ENCODE measurements around the gene NUDT16.
"Not testable (repeated sequence)": the region's sequence is repeated elsewhere in the genome, so short reads cannot be mapped to it uniquely, and the experiment has no call there.

NUDT16 gene

DNA sequence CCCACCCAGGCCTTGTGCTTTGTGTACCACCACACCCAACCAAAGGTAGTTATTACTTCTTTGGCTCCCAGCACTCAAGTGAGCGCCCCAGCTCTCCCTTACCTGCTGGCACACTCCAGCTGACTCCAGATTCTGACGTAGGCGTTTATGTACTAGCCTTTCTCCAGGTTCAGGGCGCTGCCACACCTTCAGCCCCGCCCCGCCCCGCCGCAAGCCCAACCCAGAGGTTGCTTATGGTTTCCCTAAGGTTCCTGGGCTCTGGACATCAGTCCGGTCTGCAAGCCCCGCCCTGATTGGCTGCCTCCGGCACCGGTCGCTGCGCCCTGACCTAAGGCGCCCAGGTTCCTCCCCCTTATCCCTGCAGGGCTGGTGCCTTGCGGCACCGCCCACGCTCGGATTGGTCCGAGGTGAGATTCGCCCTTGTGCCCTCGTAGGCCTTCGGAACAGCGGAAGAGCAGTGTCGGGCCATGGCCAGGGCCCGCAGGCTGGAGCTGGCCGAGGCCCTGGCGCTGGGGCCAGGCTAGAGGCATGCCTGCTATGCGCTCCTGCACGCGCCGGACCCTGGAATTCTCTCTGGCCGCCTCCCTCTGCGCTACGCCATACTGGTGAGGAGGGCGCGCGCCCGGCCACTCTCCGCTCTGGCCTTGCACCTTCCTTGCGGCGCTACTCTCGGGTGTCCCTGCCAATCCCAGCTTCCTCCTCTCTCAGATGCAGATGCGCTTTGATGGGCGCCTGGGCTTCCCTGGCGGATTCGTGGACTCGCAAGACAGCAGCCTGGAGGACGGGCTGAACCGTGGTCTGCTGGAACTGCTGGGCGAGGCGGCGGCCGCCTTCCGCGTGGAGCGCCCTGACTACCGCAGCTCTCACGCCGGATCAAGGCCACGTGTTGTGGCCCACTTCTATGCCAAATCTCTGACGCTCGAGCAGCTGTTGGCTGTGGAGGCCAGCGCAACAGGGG, 19.8 kb upstream of the NUDT16 start:
- Mint-ChIP-seq H3K27me3 (ENCODE audit: low read depth) (peaks cover 35% of the 10 kb centered on the region), H3K4me3 (peak overlapping the region; percentile 53), H3K9me3 (no peaks in the 10 kb centered on the region), H3K4me1 (ENCODE audit: low read depth) (peaks cover 9% of the 10 kb centered on the region), H3K36me3 (ENCODE audit: low read depth) (no peaks in the 10 kb centered on the region), H3K27ac (no peak overlapping the region)

DNA sequence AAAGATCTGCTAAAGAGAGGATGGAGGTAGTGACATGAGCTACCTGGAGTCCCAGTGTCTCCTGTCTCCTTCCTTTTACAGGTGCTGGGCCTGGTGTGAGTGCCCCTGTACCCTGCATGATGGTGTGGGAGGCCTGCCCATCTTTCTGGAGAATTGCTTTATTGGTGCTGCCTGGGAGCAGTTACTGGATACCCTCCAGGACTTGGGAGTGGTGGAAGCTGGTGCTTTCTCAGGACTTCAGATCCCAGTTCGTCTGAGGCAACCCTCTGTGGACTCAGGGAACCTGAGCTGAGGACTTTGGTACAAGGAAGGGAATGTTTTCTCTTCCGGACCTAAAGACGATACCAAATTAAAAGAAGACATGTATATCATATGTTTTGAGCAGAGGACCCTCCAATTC, 18.3 kb upstream of the NUDT16 start:
- Mint-ChIP-seq H3K36me3 (ENCODE audit: low read depth) (no peaks in the 10 kb centered on the region), H3K9me3 (no peaks in the 10 kb centered on the region), H3K27me3 (ENCODE audit: low read depth) (peaks cover 43% of the 10 kb centered on the region), H3K27ac (no peak overlapping the region), H3K4me1 (ENCODE audit: low read depth) (peaks cover 9% of the 10 kb centered on the region), H3K4me3 (no peak overlapping the region)

DNA sequence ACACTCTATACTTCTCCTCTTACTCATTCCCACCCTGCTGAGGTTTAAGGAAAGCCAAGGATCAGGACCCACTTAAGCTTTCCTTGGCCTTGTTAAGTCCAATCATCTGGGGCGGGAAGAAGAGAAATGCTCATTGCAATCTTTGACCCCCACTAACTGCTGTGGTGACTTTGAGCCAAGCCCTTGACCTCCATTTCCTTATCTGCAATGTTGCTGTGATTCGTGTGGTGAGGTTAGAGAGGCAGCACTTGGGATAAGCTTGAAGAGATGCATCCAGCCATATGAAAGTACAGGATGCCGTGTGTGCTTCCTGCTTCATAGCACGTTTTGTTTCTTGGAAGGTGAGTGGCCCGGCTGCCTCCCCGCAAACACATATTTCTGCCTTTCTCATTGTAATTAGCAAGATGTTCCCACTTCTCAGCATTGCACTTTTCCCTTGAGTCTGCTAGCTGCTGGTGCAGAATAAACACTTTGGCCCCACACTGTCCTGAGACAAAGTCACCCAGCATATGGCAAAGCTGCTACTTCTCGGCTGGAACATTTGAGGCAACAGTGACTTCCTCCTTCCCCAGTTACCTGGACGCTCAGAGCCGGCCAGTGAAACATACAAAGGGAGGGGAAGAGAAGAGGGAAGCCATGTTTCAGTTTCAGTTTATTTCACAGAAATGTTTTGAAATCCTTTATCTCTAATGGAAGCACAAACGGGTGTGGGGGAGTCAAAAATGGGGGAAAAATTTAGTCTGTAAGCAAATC, 10.5 kb upstream of the NUDT16 start:
- no peak overlapping the region for H3K27ac Mint-ChIP-seq
- peaks cover 9% of the 10 kb centered on the region for H3K36me3 Mint-ChIP-seq (ENCODE audit: low read depth)

DNA sequence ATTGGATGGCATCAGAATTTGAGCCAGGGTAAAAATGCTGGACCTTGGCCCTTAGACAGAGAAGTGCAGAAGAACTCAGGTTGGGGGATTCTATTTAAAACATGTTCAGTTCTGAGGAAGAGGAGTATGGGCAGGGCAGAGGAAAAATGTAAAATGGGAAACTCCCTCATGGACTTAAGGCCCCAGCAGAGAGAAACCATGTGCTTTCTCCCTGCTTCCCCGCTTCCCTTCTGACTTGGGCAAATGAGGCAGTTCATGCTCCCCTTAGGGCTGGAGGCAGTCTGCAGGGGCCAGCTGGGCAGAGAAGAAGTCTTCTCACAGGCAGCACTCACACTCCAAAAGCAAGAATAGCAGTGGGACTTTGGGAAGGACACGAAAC, 9.9 kb upstream of the NUDT16 start:
- Mint-ChIP-seq H3K9me3 (no peaks in the 10 kb centered on the region), H3K36me3 (ENCODE audit: low read depth) (peaks cover 9% of the 10 kb centered on the region), H3K4me1 (ENCODE audit: low read depth) (peaks cover 6% of the 10 kb centered on the region), H3K27me3 (ENCODE audit: low read depth) (peaks cover 8% of the 10 kb centered on the region), H3K4me3 (no peak overlapping the region), H3K27ac (no peak overlapping the region)

More for the DNA sequence above, 10.5 kb upstream of the NUDT16 start:
- Mint-ChIP-seq H3K4me3 (no peak overlapping the region), H3K4me1 (ENCODE audit: low read depth) (peaks cover 6% of the 10 kb centered on the region), H3K27me3 (ENCODE audit: low read depth) (peaks cover 8% of the 10 kb centered on the region), H3K9me3 (no peaks in the 10 kb centered on the region)

DNA sequence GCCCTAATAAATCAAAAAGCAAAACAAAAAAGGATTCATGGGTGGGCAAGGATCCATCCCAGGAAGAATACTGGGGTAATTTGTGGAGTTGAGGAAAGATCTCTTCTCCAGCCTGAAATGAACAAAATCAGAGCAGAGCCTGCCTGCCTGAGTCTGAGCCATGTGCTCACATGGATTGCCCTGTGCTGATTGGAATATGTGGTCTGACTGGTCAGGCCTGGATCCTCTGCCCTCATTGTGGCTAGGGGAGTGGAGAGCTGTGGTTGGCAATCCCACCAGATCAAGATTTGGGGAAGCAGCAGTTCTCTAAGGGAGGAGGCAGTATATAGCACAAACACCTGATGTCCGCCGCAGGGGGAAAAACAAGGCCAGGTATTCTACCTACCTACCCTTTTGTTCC, 6.8 kb upstream of the NUDT16 start:
- Mint-ChIP-seq H3K27ac (no peak overlapping the region), H3K4me3 (no peak overlapping the region), H3K9me3 (no peaks in the 10 kb centered on the region), H3K27me3 (ENCODE audit: low read depth) (no peaks in the 10 kb centered on the region), H3K36me3 (ENCODE audit: low read depth) (peaks cover 12% of the 10 kb centered on the region), H3K4me1 (ENCODE audit: low read depth) (peaks cover 9% of the 10 kb centered on the region)

DNA sequence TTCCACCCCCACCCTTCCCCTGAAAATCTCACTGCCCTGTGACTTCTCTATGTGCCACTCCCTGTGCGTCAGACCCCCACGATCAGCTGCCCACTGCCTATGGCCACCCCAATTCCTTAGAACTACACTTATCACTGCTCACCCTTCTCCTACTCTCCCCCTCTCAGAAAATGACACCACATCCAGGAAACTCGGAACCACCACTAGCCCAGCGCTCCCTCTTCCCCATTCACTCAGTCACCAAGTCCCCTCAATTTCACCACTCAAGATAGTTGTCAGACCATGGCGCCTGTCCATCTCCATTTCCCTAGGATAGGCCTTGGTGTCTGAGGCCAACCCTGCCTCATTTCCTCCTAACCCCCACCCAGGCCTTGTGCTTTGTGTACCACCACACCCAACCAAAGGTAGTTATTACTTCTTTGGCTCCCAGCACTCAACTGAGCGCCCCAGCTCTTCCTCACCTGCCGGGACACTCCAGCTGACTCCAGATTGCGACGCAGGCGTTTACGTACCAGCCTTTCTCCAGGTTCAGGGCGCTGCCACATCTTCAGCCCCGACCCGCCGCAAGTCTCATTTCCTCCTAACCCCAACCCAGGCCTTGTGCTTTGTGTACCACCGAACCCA, 641 bp upstream of the NUDT16 start:
- Mint-ChIP-seq H3K27ac (peak overlapping the region; percentile 97), H3K36me3 (ENCODE audit: low read depth) (peaks cover 21% of the 10 kb centered on the region)
- H3K9me3 Mint-ChIP-seq, result not testable (repeated sequence)

DNA sequence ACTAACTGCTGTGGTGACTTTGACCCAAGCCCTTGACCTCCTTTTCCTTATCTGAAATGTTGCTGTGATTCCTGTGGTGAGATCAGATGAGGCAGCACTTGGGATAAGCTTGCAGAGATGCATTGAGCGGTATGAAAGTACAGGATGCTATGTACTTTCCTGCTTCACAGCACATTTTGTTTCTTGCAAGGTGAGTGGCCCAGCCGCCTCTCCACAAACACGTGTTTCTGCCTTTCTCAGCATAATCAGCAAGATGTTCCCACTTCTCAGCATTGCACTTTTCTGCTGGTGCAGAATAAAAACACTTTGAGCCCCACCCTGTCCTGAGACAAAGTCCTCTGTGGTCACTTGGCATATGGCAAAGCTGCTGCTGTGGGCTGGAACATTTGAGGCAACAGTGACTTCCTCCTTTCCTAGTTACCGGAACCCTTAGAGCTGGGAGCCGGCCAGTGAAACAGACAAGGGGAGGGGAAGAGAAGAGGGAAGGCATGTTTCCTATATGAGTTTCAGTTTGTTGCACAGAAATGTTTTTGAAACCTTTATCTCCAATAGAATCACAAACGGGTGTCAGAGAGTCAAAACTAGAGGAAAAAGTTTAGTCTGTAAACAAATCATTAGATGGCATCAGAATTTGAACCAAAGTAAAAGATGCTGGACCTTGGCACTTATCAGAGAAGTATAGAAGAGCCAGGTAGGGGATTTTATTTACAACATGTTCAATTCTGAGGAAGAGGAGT, 5.0 kb downstream of the NUDT16 start:
- H3K36me3 Mint-ChIP-seq (ENCODE audit: low read depth), result peaks cover 16% of the 10 kb centered on the region
- no peaks in the 10 kb centered on the region for H3K9me3 Mint-ChIP-seq
- peak overlapping the region; percentile 39 for H3K27ac Mint-ChIP-seq
- no peaks in the 10 kb centered on the region for H3K27me3 Mint-ChIP-seq (ENCODE audit: low read depth)
- H3K4me1 Mint-ChIP-seq (ENCODE audit: low read depth), result peaks cover 32% of the 10 kb centered on the region
- H3K4me3 Mint-ChIP-seq, result peak overlapping the region; percentile 32

More for the DNA sequence above, 641 bp upstream of the NUDT16 start:
- not testable (repeated sequence) for H3K27me3 Mint-ChIP-seq (ENCODE audit: low read depth)
- Mint-ChIP-seq H3K4me1 (ENCODE audit: low read depth) (peaks cover 29% of the 10 kb centered on the region), H3K4me3 (peak overlapping the region; percentile 97)

DNA sequence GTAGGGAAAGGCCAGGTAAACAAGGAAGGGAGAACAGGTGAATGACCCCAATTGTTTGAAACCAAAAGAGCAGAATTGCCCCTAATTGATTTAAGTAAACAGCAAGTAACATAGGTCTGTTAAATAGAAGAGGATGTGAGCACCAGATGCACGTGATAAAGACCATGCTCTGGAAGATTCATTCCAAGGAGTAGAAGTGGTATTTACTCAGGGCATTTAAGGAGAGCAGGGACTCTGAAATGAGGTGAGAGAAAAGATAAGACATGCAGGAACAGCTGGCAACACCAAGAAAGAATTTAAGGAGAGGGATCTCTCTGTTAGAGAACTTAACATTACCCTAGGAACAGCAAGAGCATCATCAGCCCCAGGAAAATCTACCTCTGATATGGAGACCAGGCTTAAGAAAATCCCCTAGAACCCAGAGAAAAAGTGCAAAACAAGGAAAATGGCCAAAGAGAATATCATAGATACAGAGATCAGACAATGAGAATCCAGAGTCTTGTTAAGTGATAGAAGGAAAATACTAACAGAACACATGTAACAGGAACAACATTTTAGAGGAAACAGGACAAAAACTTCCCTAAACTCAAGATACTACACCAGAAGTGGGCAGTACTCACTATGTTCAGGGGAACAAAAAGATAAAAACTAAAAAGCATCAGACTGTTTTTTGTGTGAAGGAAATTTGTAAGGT, 6.4 kb downstream of the NUDT16 start:
- Mint-ChIP-seq H3K27me3 (ENCODE audit: low read depth) (no peaks in the 10 kb centered on the region), H3K9me3 (no peaks in the 10 kb centered on the region), H3K4me3 (no peak overlapping the region), H3K27ac (no peak overlapping the region), H3K36me3 (ENCODE audit: low read depth) (peaks cover 13% of the 10 kb centered on the region), H3K4me1 (ENCODE audit: low read depth) (peaks cover 24% of the 10 kb centered on the region)

DNA sequence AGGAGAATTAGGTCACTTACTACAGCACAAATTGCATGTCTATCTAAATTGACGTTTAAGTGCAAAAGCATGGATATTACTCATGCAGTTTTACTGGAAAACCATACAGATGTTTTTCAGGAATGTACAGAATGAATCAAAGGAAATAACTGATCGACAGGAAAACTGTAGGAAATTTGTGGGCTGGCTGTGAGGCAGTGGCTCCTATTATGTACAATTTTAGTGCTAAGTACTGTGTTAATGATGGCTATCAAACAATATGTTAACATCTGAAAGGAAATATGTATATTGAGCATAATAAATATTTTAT, 6.9 kb downstream of the NUDT16 start:
- Mint-ChIP-seq H3K4me1 (ENCODE audit: low read depth) (peaks cover 24% of the 10 kb centered on the region), H3K9me3 (no peaks in the 10 kb centered on the region), H3K4me3 (no peak overlapping the region), H3K27me3 (ENCODE audit: low read depth) (no peaks in the 10 kb centered on the region), H3K36me3 (ENCODE audit: low read depth) (peaks cover 13% of the 10 kb centered on the region), H3K27ac (no peak overlapping the region)

DNA sequence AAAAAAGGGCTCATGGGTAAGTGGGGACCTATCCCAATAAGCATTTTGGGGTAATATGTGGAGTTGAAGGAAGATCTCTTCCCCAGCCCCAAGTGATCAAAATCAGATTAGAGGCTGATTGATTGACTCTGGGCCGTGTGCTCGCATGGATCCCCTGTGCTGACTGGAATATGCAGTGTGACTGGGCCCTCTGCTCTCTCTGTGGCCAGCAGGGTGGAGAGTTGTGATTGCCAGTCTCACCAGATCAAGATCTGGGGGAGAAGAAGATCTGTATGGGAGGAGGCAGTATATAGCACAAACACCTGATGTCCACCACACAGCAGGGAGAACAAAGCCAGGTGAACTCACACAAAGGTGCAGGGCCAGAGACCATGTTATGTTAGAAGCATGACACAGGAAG, 8.8 kb downstream of the NUDT16 start:
- H3K27ac Mint-ChIP-seq, result no peak overlapping the region
- H3K4me1 Mint-ChIP-seq (ENCODE audit: low read depth), result peaks cover 16% of the 10 kb centered on the region
- no peaks in the 10 kb centered on the region for H3K27me3 Mint-ChIP-seq (ENCODE audit: low read depth)
- H3K36me3 Mint-ChIP-seq (ENCODE audit: low read depth), result no peaks in the 10 kb centered on the region
- H3K4me3 Mint-ChIP-seq, result no peak overlapping the region
- no peaks in the 10 kb centered on the region for H3K9me3 Mint-ChIP-seq

DNA sequence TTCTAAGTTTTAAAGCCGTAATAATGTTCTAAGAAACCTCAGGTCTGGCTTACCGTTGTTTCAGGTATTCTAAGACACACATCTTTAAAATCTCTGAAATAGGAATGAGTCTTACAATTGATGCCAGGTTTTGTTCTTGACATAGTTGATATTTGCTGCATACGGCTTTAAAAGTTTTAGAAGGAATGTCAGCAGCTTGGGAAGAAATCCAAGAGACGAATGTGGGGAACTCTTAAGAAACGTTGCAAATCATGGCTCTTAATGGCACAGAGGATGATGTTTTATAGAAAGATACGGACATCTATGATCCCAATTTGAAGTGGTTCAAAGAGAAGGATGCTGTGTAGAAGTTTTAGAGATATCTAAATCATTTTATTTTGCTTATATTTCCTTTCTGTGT, 11.5 kb downstream of the NUDT16 start:
- H3K9me3 Mint-ChIP-seq, result no peaks in the 10 kb centered on the region
- H3K27me3 Mint-ChIP-seq (ENCODE audit: low read depth), result peaks cover 6% of the 10 kb centered on the region
- H3K4me1 Mint-ChIP-seq (ENCODE audit: low read depth), result no peaks in the 10 kb centered on the region
- H3K27ac Mint-ChIP-seq, result no peak overlapping the region
- H3K4me3 Mint-ChIP-seq, result no peak overlapping the region
- H3K36me3 Mint-ChIP-seq (ENCODE audit: low read depth), result no peaks in the 10 kb centered on the region

DNA sequence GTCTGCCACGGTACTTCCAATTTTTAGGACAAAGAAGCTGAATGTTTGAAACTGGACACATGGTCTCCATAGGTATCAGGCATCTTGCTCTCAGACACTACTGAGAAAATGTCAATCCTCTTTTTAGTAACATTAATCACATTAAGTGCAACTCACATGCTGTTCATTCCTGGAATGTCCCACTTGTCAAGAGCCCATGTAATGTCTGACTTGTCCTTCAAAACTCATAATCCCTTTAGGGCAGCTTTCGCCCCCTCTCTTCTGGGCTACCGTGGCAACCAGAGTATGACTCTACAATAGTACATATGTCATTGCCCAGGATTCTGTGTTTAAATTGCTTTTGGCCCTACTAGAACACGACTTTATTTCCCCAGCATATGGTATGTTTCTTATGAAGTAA, 12.3 kb downstream of the NUDT16 start:
- no peaks in the 10 kb centered on the region for H3K36me3 Mint-ChIP-seq (ENCODE audit: low read depth)
- H3K4me3 Mint-ChIP-seq, result no peak overlapping the region
- H3K4me1 Mint-ChIP-seq (ENCODE audit: low read depth), result no peaks in the 10 kb centered on the region
- H3K9me3 Mint-ChIP-seq, result no peaks in the 10 kb centered on the region
- H3K27ac Mint-ChIP-seq, result no peak overlapping the region
- peaks cover 6% of the 10 kb centered on the region for H3K27me3 Mint-ChIP-seq (ENCODE audit: low read depth)

DNA sequence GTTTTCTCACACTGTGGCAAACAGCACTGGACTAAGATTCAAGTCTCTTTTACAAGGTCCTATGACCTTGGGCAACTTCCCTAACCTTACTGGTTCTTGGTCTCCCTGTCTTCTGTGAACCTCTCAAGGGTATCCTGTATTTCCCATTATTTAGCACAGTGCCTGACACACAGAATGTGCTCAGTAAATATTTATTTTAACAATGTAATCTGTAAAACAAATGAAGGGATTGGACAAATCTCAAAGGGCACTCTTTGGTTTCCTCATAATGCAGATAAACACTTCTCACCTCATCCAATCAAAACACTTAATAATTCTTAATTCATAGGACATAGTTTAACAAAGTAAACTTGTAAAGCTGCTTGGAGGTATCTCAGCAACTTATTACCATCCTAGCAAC, 12.8 kb downstream of the NUDT16 start:
- no peaks in the 10 kb centered on the region for H3K36me3 Mint-ChIP-seq (ENCODE audit: low read depth)
- no peak overlapping the region for H3K4me3 Mint-ChIP-seq
- H3K27ac Mint-ChIP-seq, result no peak overlapping the region
- no peaks in the 10 kb centered on the region for H3K9me3 Mint-ChIP-seq
- H3K27me3 Mint-ChIP-seq (ENCODE audit: low read depth), result peaks cover 6% of the 10 kb centered on the region
- H3K4me1 Mint-ChIP-seq (ENCODE audit: low read depth), result no peaks in the 10 kb centered on the region

DNA sequence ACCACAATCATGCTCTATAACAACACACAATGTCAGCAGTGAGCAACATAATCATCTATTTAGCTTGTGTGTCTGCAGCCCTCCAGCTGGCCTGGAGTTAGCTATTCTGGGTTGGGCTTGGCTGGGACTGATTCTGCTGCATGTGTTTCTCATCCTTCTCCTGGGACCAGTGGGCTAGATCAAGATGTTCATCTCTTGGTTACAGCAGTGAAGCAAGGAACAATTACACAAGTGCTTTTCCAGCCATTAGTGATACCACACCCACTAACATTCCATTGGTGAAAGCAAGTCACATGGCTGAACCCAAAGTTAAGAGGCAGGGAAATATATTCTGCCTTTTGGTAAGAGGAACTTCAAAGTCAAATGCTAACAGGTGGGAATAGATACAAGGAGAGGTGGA, 14.6 kb downstream of the NUDT16 start:
- Mint-ChIP-seq H3K27me3 (ENCODE audit: low read depth) (peaks cover 6% of the 10 kb centered on the region), H3K36me3 (ENCODE audit: low read depth) (no peaks in the 10 kb centered on the region), H3K4me1 (ENCODE audit: low read depth) (no peaks in the 10 kb centered on the region), H3K27ac (no peak overlapping the region), H3K4me3 (no peak overlapping the region), H3K9me3 (no peaks in the 10 kb centered on the region)

Measured in T-helper 1 cell treated with Interleukin-12 subunit alpha and Interleukin-12 subunit beta and Interleukin-4 antibody, amounts not matched to agents 30 μg/mL and 1 μg/mL, for 36 hours (primary cell).